Pons (tissue), 1 donor: ENCODE results near the gene BCL11B.
A peak's percentile ranks its signal among the peaks of the same experiment; 100 is the strongest.

Experiments
- DNase-seq: peaks from one replicate; pipeline ENCODE4 v3.0.0-alpha.2; 2016; ENCODE audit warnings: low spot score

Gene BCL11B

GRCh38 chr14:99271951-99272631 is at the start of gene BCL11B:
BCL11B (minus strand) TSS chr14:99272197; CDS start chr14:99271218, 979 bp downstream.
- DNase-seq = peak; percentile 60

DNA sequence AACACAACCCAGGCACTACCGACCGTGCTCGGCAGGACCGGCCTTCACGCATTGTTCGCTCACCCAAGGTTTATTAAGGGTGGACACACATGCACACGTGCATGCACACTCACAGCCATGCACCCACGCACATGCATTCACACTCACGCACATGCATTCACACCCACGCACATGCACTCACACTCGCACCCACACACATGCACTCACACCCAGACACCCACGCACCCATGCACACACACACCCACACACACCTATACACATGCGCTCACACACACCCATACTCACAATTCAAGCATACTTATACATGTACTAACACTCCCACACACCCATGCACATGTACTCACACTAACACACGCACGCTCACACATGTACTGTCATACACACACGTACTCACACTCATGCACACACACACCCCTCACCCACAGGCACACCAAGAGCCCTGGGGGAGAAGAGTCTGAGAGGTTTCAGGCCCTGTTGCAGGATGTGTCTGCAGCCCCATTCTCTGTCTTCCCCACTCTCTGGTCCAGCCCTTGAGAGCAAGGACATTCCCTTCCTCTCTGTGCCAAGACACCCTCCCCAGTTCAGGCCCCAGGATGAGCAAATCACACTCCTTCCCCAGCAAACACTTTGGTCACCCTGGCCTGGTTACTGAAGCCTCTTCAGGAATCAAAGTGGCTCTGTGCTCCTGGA is 49.4 kb upstream of the BCL11B start:
- DNase-seq = no peak

GRCh38 chr14:99320621-99321235 is 48.7 kb upstream of the BCL11B start:
- DNase-seq = no peak

DNA sequence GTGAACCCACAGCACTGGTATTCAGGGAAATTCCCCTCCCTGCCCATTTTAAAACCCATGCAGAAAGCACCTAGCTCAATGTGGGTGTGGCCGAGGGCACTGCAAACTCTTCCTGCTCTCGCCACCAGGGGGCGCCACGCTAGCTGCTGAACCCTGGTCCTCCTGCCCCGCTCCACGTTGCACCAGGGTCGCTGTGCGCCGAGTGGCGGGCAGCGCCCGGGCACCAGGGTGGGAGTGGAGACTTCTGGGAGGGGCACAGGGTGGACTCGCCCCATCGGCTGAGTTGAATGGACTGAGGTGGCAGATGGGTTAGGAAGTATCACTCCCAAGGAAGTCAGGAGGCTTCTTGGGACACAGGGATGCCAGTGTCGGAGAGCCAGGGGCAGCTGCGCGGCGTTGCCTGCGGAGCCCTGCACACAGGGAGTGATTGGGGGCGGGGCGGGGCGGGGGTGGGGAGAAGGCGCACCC is 48.1 kb upstream of the BCL11B start:
- DNase-seq = no peak

DNA sequence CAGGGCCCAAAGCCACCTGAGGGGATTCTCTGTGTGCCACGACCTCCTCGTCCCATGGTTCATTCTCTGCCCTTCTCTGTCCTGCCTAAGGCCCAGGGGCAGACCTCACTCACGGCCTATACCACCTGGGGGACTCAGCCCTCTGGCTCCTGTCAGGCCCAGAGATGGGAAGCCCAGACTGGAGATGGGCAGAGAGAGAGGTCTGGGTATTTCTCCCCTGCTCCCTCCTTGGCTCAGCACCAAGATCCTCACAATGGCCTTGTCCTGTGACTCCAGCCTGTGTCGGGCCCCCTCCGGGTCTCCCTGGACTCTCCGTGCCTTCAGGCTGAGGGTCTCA is 46.9 kb upstream of the BCL11B start:
- DNase-seq = no peak

DNA sequence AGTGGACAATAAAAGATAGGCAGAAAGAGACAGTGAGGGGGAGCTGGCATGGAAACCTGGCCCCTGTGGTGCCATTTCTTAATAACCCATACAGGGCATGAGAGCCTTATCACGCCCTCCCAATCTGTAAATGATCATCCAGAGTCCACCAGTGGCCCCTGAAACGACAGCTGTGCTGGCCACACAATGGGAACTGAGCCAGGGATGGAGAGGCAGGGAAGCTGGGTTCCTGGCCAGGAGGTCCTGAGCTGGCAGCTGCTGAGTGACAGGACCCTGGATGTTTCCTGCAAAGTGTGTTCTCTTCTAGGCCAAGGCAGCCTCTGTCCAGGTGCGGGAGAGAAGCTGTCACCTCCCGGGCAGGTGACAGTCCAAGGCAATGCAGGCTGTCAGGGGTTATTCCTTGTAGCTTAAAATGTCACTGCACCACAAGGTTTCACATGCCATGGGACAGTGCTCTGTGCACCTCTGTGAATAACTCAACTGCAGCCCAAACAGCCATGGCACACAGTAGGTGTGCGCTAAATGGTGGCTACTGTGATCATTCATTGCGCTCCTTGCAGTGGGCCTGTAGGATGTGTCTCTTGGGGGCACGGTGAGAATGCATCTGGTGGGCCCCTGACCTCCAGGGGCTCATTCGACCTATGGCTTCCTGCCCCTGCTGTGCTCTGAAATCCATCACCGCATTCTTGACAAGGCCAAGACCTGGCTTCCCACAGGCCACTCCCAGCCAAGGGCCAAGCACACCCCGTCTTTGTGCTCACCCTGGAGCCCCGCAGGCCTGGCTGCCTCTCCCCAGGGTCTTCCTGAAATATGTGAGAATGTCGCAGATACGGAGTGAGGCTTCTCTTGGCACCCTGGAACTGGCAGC is 46.3 kb upstream of the BCL11B start:
- no peak for DNase-seq

- DNase-seq = no peak
Observed at GRCh38 chr14:99317231-99318090, 45.5 kb upstream of the BCL11B start.

- no peak for DNase-seq
Observed at GRCh38 chr14:99316281-99317163, 44.5 kb upstream of the BCL11B start.

GRCh38 chr14:99315197-99315596 is 43.2 kb upstream of the BCL11B start:
- DNase-seq = no peak

- DNase-seq = no peak
Observed at GRCh38 chr14:99314623-99315022, 42.6 kb upstream of the BCL11B start.

- no peak for DNase-seq
Observed at GRCh38 chr14:99313234-99313633, 41.2 kb upstream of the BCL11B start.

GRCh38 chr14:99312106-99312505 is 40.1 kb upstream of the BCL11B start:
- DNase-seq = no peak

DNA sequence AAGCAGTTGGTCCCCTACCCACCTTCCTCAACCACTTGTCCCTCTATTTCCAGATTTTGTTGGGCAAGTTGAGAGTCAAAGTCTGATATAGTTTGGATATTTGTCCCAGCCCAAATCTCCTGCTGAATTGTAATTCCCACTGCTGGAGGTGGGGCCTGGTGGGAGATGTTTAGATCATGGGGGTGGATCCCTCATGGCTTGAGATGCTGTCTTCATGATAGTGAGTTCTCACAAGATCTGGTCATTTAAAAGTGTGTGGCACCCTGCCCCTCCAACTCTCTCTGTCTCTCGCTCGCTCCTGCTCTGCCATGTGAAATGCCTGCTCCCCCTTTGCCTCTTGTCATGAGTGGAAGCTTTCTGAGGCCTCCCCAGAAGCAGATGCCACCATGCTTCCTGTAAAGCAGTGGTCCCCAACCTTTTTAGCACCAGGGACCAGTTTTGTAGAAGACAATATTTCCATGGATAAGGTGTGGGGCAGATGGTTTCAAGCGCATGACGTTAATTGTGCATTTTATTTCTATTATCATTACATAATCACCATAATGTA is 37.3 kb upstream of the BCL11B start:
- no peak for DNase-seq

DNA sequence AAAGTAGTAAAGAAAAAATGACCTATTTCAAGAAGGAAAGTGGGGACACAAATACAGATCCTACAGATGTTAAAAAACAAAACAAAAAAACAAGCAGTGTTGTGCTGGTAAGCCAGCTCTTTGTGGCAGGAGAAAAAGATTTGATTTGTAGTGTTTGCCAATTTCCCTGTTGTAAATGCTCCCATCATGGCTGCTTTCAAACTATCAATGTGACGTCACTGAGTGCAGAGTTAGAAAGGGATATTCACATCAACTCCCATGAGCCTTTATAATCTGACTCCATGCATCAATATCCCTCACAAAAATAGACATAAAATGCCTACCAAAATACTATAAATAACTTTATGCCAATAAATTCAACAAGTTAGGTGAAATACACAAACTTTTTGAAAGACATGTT is 32.2 kb upstream of the BCL11B start:
- DNase-seq = no peak

GRCh38 chr14:99300190-99300589 is 28.2 kb upstream of the BCL11B start:
- no peak for DNase-seq

GRCh38 chr14:99296517-99296916 is 24.5 kb upstream of the BCL11B start:
- DNase-seq = no peak

- no peak for DNase-seq
Observed at GRCh38 chr14:99289394-99290189, 17.6 kb upstream of the BCL11B start.

GRCh38 chr14:99288948-99289347 is 17.0 kb upstream of the BCL11B start:
- no peak for DNase-seq

GRCh38 chr14:99287269-99287942 is 15.4 kb upstream of the BCL11B start:
- no peak for DNase-seq
